ENCODE measurements around the gene KCNH3. TPM values are rescaled to one million over a fixed set of nuclear protein-coding genes. Genes with fewer than 3 reads are reported as not detected.

KCNH3 gene
- total and polyA plus RNA-seq, 10 of the 15 experiments (the other 5 are each of a cell fraction or from before 2014, with no cell fraction given) = 0.03 to 0.45 (median 0.08) TPM; not detected in 5

DNA sequence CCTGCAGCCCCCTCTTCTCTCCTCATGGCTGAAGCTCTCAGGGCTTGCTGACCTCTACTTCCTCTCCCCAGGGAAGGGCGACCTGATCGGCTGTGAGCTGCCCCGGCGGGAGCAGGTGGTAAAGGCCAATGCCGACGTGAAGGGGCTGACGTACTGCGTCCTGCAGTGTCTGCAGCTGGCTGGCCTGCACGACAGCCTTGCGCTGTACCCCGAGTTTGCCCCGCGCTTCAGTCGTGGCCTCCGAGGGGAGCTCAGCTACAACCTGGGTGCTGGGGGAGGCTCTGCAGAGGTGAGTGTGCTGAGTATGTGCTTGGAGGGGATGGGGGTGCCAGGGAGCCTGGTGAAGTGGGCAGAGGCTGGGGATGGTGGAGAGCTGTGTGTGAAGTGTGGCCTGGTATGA is 15.4 kb downstream of the KCNH3 start:
- ChIA-PET POLR2A (no interaction called here), RAD21 (ENCODE audit: unreplicated experiment) (interaction anchor here (1.0 to 3.0 kb wide), 5 partner anchors 27 to 196 kb away, joined by 3 to 25 read pairs (median 4); no protein-coding TSS in a partner anchor), SMC1A (ENCODE audit: uncharacterized antibody, unreplicated experiment) (interaction anchor here (0.6 to 2.8 kb wide), 8 partner anchors 17 to 196 kb away, joined by 3 to 18 read pairs (median 3); partner anchors contain the start of gene PRPF40B), CTCF (interaction anchor here (0.8 to 6.5 kb wide), 19 partner anchors 10 to 287 kb away, joined by 3 to 67 read pairs (median 4); partner anchors contain the start of genes MCRS1 and PRPF40B)
- H4K20me1 ChIP-seq (ENCODE audit: control insufficient read depth, insufficient read depth) = no peaks in the 10 kb centered on the region
- H3K27ac ChIP-seq (ENCODE audit: control insufficient read depth, insufficient read depth) = no peak overlapping the region
- H3K27me3 ChIP-seq (replicated peaks in 1 of 2; ENCODE audit: control insufficient read depth in 2 of 2, insufficient read depth in 2 of 2, low read length in 1 of 2) = peaks cover 0 to 2% of the 10 kb centered on the region in 2 experiments; a peak in 2 of 4 replicates
- FAIRE-seq (no peak), ATAC-seq (no peak), DNase-seq (ENCODE audit: low read depth, low spot score) (no peak)
- H3K4me3 ChIP-seq = no peak overlapping the region
- H3K9me3 ChIP-seq (replicated peaks; ENCODE audit: control insufficient read depth, insufficient read depth, low read length) = no peaks in the 10 kb centered on the region
- H3K4me2 ChIP-seq (ENCODE audit: control insufficient read depth, insufficient read depth) = no peak overlapping the region
- no peak overlapping the region for H3K9ac ChIP-seq (ENCODE audit: control insufficient read depth, insufficient read depth, low read length)
- no peaks in the 10 kb centered on the region for H3K4me1 ChIP-seq (ENCODE audit: control insufficient read depth, insufficient read depth, low read length)
- no peaks in the 10 kb centered on the region for H3K79me2 ChIP-seq (ENCODE audit: control insufficient read depth, insufficient read depth, low read length)
- TF ChIP-seq POLR2A (IDR thresholded peaks at IDR 0.05; ENCODE audit: low read depth, low read length) (peak; percentile 35; the same call in 1 of the 2 replicates), ESRRA (IDR thresholded peaks at IDR 0.05; ENCODE audit: low read length) (no peak)
- H2AFZ ChIP-seq (ENCODE audit: control insufficient read depth, low read depth, low read length) = no peak overlapping the region
- no TSS peak for BruUV-seq (replicated peaks)
- 87% methylated on average over 15 of the region's 15 CpGs for WGBS (ENCODE audit: insufficient coverage, insufficient replicate concordance, low lambda C conversion rate, missing lambda C conversion rate)
- peaks cover 9 to 11% of the 10 kb centered on the region in 2 experiments for H3K36me3 ChIP-seq (ENCODE audit: control insufficient read depth in 2 of 2, insufficient read depth in 2 of 2, low read length in 1 of 2)
- in situ Hi-C loops (cut with MboI) = no loop called here
- intact Hi-C loops (cut with micrococcal nuclease; ENCODE audit: unreplicated experiment) = no loop called here

DNA sequence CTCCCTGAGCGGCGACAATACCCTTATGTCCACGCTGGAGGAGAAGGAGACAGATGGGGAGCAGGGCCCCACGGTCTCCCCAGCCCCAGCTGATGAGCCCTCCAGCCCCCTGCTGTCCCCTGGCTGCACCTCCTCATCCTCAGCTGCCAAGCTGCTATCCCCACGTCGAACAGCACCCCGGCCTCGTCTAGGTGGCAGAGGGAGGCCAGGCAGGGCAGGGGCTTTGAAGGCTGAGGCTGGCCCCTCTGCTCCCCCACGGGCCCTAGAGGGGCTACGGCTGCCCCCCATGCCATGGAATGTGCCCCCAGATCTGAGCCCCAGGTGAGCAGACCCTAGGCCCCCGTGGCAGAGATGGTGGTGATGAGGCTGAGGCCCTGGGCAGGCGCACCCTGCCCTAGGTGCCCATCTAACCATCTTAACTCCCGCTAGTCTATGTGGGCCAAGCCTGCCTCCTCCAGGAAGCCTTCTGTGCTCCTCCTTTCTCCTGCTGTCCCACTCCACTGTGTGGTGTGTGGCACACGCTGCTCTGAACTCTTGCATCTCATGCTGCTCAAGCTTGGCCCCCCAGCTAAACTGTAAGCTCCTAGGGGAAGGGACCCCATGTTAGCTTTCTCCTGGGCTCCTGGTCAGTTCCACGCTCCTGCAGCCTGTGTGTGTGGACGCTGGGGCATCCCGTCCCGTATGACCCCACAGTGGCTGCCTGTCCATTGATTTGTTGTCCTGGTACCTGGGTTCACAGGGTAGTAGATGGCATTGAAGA is 17.0 kb downstream of the KCNH3 start:
- POLR2A ChIA-PET = interaction anchor here (0.5 to 0.7 kb wide), 2 partner anchors 26 to 759 kb away, joined by 3 to 5 read pairs; no protein-coding TSS in a partner anchor
- RAD21 ChIA-PET (ENCODE audit: unreplicated experiment) = interaction anchor here (3.0 kb wide), 1 partner anchor 197 kb away, joined by 25 read pairs; no protein-coding TSS in a partner anchor
- H3K27ac ChIP-seq (ENCODE audit: control insufficient read depth, insufficient read depth) = no peak overlapping the region
- FAIRE-seq (no peak), ATAC-seq (no peak), DNase-seq (ENCODE audit: low read depth, low spot score) (no peak)
- 86% methylated on average over 18 of the region's 18 CpGs for WGBS (ENCODE audit: insufficient coverage, insufficient replicate concordance, low lambda C conversion rate, missing lambda C conversion rate)
- in situ Hi-C loops (cut with MboI) = no loop called here
- peaks cover 0 to 2% of the 10 kb centered on the region in 2 experiments; a peak in 1 of 4 replicates for H3K27me3 ChIP-seq (replicated peaks in 1 of 2; ENCODE audit: control insufficient read depth in 2 of 2, insufficient read depth in 2 of 2, low read length in 1 of 2)
- no peaks in the 10 kb centered on the region for H3K9me3 ChIP-seq (replicated peaks; ENCODE audit: control insufficient read depth, insufficient read depth, low read length)
- no peak overlapping the region for H3K4me2 ChIP-seq (ENCODE audit: control insufficient read depth, insufficient read depth)
- no peak overlapping the region for H3K4me3 ChIP-seq
- no peaks in the 10 kb centered on the region for H3K79me2 ChIP-seq (ENCODE audit: control insufficient read depth, insufficient read depth, low read length)
- no peaks in the 10 kb centered on the region for H3K4me1 ChIP-seq (ENCODE audit: control insufficient read depth, insufficient read depth, low read length)
- CTCF ChIA-PET = interaction anchor here (4.1 to 6.5 kb wide), 2 partner anchors 25 to 198 kb away, joined by 42 to 67 read pairs; no protein-coding TSS in a partner anchor
- SMC1A ChIA-PET (ENCODE audit: uncharacterized antibody, unreplicated experiment) = interaction anchor here (0.6 to 1.2 kb wide), 2 partner anchors 195 to 197 kb away, joined by 3 read pairs; no protein-coding TSS in a partner anchor
- peaks cover 9 to 21% of the 10 kb centered on the region in 2 experiments for H3K36me3 ChIP-seq (ENCODE audit: control insufficient read depth in 2 of 2, insufficient read depth in 2 of 2, low read length in 1 of 2)
- no peak overlapping the region for H2AFZ ChIP-seq (ENCODE audit: control insufficient read depth, low read depth, low read length)
- no peaks in the 10 kb centered on the region for H4K20me1 ChIP-seq (ENCODE audit: control insufficient read depth, insufficient read depth)
- TF ChIP-seq POU2F2 (IDR thresholded peaks at IDR 0.05; ENCODE audit: borderline replicate concordance, low read depth, low read length) (no peak), POLR2AphosphoS2 (IDR thresholded peaks at IDR 0.05; ENCODE audit: low read depth, low read length) (no peak), POLR2A (IDR thresholded peaks at IDR 0.05; ENCODE audit: low read depth, low read length) (peak; percentile 64; the same call in 1 of the 2 replicates)
- TF ChIP-seq, protein P1, sequence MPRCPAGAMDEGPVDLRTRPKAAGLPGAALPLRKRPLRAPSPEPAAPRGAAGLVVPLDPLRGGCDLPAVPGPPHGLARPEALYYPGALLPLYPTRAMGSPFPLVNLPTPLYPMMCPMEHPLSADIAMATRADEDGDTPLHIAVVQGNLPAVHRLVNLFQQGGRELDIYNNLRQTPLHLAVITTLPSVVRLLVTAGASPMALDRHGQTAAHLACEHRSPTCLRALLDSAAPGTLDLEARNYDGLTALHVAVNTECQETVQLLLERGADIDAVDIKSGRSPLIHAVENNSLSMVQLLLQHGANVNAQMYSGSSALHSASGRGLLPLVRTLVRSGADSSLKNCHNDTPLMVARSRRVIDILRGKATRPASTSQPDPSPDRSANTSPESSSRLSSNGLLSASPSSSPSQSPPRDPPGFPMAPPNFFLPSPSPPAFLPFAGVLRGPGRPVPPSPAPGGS (IDR thresholded peaks at IDR 0.05; ENCODE audit: borderline replicate concordance, insufficient read depth, low read depth, low read length, poor library complexity, severe bottlenecking) = peak; percentile 12
- H3K9ac ChIP-seq (ENCODE audit: control insufficient read depth, insufficient read depth, low read length) = no peak overlapping the region
- intact Hi-C loops (cut with micrococcal nuclease; ENCODE audit: unreplicated experiment) = no loop called here
- no TSS peak for BruUV-seq (replicated peaks)
